Stimulated activated CD4-positive, alpha-beta T cell treated with anti-CD3 and anti-CD28 coated beads, Interleukin-1b, Interleukin-23, amount 100 ng/mL, for 48 hours (primary cell): Measurements from ENCODE around the gene SCYL3.
"Not testable (repeated sequence)": the region's sequence is repeated elsewhere in the genome, so short reads cannot be mapped to it uniquely, and the experiment has no call there.

Source experiments
- DNase-seq: peaks from one replicate; pipeline ENCODE4 v3.0.0-alpha.2; 2020

Gene SCYL3, protein sequence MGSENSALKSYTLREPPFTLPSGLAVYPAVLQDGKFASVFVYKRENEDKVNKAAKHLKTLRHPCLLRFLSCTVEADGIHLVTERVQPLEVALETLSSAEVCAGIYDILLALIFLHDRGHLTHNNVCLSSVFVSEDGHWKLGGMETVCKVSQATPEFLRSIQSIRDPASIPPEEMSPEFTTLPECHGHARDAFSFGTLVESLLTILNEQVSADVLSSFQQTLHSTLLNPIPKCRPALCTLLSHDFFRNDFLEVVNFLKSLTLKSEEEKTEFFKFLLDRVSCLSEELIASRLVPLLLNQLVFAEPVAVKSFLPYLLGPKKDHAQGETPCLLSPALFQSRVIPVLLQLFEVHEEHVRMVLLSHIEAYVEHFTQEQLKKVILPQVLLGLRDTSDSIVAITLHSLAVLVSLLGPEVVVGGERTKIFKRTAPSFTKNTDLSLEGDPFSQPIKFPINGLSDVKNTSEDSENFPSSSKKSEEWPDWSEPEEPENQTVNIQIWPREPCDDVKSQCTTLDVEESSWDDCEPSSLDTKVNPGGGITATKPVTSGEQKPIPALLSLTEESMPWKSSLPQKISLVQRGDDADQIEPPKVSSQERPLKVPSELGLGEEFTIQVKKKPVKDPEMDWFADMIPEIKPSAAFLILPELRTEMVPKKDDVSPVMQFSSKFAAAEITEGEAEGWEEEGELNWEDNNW

DNA sequence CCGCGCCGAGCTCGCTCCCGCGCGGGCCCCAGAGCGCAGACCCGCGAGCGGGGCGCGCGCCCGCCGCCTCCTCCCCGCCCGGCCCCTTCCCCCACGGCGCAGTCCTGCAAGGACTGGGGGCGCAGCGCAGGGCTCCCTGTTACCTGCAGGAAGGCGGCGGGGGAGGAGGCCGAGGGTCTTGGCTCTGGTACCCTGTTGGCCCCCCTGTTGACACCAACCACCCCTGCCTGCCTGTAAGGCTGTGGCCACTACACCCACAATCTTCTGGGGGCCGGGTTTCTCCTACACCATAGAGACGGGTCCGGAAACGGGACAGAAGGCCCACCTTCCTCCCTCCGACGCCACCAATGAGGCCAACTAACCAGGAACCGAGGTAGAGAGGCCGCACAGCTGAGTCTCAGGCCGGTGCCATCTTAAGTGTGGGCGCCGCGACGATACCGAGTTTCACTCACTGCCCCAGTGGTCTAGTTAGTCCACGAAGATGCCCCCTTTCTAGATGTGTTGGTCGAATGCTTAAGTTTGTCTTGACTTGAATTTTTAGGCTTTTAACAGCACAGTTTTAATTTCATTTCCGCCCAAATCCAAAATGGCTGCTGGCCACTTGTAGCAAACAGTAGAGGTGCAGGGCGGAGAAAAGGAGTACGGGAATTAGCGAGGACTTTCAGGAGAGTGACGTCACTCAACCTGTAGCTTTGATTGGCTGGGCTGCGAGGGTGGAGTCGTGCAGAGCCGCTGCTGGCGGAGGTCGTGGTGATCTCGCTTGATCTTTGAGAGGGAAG lies at the start of gene SCYL3:
SCYL3 (minus strand) TSS at position 252 of the 779 bp plus-strand sequence. CDS start 5,056 bp downstream, outside the sequence.
- peak; percentile 91 for DNase-seq

DNA sequence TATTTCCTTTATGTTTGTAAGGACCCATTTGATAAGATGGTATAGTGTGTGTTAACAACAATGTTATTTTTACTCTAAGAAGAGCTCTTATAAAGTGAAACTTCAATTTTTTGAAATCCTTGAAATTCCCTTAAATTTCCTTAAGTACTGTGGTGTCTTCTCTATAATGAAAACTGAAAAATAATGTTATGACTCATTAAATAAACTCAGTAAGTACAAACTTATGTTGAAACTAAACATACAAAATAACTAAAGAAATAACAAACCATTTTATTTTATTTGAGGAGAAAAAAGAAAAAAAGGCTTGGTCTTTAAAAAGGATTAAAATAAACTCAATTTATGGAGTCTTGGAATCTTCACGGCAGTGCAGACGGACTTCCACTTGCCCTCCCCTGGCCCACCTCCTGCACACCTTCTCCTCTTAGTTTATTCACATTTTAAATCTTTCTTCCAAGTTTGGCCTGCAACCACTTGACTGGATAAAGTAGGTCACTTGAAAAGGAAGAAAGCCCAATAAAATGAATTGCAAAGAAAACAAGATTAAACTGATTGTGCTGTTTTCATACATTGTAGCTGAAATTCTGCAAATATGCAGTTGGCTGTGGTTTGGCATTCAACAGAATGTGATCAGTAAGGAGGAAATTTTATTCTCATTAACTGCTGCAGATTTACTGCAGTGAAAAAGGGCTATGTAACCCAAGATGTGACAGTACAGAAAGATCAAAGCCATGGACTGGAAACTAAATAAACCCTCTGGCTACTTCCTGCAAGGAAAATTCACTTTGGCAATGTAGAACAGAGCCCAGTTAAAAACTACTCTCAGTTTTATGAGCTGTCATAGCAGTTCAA lies 48.5 kb upstream of the SCYL3 start:
- no peak for DNase-seq

GRCh38 chr1:169933984-169934725 lies 40.5 kb upstream of the SCYL3 start:
- DNase-seq: no peak

DNA sequence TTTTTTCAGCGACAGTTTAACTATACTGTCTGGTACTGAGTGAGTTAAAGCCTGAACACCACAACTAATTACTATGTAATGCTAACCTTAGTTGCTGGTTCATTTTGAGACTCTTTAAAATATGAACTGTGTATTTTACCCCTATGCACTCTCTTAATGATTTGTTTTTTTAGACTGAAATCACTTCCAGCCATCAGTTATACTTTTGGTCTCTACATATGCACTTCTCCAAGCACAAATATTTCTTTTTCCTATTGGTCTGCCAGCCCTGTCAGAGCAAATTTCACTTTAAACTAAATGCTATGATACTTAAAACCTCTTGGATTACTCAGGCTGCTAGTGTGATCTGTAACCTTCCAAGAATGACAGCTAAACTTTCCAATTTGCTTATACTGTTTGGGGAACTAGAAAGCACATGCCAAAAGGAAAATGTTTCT lies 38.1 kb upstream of the SCYL3 start:
- no peak for DNase-seq

DNA sequence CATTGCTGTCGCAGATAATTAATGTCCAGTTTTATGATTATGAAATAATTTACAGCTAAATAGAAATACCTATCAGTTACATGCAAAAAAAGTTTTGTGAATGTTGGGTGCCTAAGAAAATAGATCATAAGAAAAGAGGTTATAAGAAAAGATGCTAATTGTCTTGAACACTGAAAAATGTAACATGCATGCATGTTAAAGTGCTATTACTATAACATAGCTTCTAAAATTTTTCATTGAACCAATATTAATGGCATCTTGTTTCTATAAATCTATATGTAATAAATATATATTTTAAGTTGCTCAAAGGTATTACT lies 35.5 kb upstream of the SCYL3 start:
- no peak for DNase-seq

- no peak for DNase-seq
These were observed 34.9 kb upstream of the SCYL3 start for GRCh38 chr1:169928438-169929209.

DNA sequence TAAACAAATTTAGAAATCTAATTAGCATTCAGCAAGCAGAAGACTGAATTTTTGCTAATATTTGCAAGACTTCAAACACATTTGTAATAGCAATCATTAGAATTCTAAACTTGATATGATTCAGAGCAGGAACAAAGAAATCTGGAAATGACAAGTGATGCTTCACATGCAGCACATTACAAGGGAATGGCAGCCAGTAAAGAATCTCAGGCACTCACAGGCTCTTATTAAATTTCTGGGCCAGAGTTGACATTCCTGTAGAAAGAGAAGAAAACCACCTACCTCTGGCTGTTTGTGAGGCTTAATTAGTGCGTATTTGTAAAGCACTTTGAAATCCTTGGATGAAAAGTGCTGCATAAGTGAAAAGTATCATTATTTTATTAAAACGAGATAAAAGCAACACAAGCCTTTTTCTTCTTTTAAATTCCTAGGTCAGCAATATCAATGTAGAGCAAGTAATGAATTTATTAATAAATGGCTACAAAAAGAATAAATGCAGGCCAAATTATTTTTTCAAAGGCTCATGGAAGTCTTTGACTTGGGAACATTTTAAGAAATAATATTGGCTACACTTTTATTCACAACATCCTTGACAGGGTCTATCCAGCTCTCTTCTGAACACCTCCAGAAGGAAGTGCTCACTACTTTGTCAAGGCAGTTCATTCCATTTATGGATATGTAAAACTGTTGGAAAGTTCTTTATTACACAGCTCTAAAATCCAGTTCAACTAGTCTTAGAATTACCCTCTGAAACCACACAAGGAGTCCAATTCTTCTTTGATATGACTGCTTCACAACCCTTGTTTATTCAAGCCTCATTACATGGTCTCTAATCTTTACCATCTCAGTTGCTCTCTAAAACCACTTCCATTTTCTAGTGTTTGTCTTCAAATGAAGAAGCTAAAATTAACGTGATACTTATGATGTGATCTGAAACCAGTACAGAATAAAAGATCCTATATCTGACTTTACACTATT lies 32.1 kb upstream of the SCYL3 start:
- no peak for DNase-seq

- DNase-seq: no peak
These were observed 31.1 kb upstream of the SCYL3 start for GRCh38 chr1:169924829-169925228.

DNA sequence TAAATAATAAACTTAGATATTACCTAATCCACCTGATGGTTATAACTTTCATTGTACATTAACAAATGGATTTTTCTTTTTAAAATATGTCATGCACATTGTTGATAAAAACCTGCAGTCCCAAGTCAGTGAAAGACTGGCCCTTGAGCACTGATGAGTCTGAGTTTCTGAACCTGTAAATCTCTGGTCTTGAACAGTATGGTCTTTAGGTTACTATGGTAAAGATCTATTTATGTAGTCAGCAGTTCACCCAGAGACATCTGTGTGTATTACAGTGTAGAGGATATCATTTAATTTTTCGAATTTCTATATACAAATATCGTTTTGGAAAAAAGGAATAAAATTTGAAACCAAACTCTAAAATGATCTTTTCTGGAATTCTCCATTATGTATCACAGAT lies 30.4 kb upstream of the SCYL3 start:
- no peak for DNase-seq

DNA sequence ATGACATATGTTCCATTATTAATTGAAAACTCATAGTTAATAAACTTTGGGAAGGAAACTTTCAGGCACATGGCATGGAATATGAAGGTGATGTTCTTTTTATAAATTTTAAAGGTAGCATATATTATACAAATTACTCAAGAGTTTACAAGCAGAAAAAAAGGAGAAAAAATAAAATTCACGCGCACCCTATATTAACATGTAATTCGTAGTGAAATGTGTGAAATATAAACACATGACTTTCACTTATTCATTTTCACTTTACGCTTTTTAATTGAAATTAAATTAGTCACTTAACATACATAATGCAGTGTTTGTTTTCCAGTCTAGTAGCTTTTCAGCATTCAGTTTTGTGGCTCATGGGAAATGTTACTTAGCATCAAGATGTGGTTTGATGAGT lies 27.4 kb upstream of the SCYL3 start:
- no peak for DNase-seq

DNA sequence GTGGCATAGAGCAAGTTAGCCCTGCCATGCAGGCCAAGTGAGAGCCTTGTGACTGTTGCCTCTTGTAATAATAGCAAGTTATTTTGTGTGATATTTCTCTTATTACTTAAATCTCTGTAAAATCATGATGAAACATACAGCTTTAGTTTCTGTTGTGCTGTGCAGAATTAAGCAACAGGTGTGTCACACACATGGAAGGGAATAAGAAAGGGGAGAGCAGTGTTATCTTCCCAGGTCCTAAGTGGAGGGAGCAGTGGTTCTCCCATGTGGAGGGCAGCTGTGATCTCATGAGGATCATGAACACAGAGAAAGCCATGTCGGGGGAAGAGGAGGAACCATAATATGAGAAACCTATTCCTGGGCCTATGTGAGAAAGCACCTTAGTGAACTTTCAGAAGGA lies 25.2 kb upstream of the SCYL3 start:
- no peak for DNase-seq

GRCh38 chr1:169918220-169918619 lies 24.5 kb upstream of the SCYL3 start:
- not testable (repeated sequence) for DNase-seq

GRCh38 chr1:169915150-169915549 lies 21.5 kb upstream of the SCYL3 start:
- no peak for DNase-seq

GRCh38 chr1:169914531-169914930 lies 20.8 kb upstream of the SCYL3 start:
- no peak for DNase-seq

DNA sequence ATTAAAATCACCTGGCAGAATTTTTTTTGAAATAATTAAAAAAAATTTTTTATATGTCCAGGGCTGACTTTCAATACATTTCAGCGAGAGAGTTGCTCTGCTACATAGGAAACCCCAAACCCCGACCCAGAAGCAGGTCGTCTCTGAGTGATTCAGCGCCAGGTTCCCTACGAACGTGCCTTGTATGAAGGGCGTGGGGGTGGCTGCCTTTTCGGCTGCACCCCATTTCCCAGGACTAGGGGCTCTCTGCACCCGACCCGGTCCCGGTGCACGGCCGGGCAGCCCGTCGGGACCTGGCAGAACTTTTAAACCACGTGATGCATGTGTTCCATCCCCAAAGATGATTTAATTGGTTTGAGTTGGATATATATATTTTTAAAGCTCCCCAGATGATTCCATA lies 15.8 kb upstream of the SCYL3 start:
- no peak for DNase-seq

DNA sequence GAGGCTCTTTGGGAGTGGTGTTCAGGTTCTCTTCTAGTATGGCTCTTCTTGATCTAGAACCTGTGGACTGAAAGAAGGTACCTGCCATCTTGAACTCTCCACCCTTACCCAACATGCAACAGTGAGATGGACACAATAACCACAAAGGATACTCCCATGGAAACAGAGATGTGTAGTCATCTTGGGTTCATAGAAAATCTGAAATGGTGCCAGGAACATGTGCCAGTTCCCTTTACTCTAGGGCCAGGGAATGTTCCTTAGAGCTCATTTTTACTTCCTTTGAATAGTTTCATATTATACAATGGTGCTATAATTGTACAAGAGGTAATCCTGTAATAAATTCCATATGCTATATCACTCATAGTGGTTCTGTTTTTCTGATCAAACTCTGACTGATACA lies 13.2 kb upstream of the SCYL3 start:
- no peak for DNase-seq

DNA sequence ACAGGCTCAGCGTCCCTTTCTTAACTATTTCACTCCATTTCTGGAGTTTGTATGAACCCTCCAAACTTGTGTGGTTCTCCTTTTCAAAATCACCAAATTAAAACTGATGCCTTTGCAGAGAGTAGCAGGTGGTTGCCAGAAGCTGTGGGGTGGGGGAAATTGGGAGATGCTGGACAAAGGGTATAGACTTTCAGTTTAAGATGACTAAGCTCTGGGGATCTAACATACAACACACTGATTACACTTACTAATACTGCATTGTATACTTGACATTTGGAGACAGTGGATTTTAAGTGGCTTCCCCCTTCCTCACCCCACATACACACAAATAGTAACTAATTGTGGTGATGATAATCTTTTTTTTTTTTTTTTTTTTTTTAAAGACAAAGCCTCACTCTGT lies 11.1 kb upstream of the SCYL3 start:
- DNase-seq: no peak

DNA sequence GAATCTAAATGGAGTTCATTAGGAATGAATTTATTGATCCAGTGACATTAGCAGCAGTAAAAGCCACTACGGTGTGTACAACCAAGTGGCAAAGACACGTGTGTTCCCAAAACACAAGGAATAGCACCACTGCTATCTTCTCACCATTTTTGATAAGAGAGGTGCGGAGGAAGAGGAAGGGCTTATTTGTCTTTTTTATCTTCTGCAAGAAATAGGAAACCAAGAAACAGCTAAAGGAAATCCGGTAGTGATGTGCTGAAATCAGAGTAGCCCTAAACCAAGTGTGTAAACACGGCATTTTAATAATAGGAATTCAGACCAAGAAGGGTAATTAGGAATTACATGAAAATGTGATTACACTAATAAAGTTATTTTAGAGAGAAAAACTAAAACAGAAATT lies 9.1 kb upstream of the SCYL3 start:
- no peak for DNase-seq

GRCh38 chr1:169901115-169901514 lies 7.4 kb upstream of the SCYL3 start:
- no peak for DNase-seq

GRCh38 chr1:169900571-169900970 lies 6.9 kb upstream of the SCYL3 start:
- no peak for DNase-seq
